DMS79 (cell line): Measurements from ENCODE around the gene ARHGEF33.

Experiments
- DNase-seq: peaks from one replicate; lab custom pipeline; 2025; lab: John Stamatoyannopoulos, UW

ARHGEF33 gene

DNA sequence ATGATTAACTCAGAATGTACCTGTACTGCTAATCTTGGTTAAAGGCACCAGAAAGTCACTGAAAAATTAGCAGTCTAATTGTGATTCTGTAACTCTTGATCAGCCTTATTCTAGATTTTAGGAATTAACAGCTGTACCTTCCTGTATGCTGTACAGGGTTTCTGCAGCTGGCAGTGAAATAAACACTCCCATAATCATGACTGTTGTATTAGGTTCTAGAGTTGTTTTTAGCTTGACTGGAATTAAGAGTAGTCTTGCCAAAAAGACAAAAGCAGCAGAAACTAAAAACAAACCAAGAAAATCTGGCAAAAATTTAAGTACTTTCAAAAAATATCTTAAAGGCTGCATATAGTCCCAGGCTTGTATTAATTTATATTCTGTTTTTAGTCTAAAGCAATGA, 127.7 kb downstream of the ARHGEF33 start:
- no peak for DNase-seq

DNA sequence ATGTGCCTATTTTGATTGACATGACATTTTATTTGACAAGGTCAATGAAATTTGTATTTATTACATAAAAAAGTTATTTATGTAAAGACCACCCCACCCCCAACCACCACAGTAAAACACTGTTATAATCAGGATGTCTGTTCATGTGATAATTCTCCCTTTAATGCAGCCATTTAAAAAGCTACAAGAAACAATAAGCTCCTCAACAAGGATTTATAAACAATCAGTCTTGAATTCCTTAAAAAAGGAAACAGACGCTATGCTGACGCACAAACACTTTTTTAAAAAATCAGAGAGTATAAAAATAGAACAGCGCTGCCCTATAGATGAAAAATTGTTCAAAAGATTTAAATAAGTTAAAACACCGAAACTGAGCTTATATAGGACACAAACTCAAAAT, 129.0 kb downstream of the ARHGEF33 start:
- no peak for DNase-seq

DNA sequence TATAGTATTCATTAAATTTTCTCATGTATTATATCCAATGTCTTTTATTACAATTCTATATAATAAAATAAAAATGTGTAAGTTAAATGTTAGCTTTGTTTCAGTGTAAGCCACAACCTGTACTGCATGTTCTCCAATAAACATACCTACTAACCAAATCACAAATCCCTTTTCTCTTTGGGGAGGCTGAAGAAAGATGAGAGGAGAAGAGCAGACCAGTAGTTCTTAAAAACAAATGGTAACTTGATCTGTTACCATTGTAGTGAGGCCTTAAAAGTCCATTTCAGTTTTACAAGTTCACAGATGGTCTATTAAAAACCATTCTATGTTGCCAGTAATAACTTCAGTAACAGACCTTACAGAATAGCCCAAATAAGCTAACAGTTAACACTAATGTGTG, 130.7 kb downstream of the ARHGEF33 start:
- no peak for DNase-seq

DNA sequence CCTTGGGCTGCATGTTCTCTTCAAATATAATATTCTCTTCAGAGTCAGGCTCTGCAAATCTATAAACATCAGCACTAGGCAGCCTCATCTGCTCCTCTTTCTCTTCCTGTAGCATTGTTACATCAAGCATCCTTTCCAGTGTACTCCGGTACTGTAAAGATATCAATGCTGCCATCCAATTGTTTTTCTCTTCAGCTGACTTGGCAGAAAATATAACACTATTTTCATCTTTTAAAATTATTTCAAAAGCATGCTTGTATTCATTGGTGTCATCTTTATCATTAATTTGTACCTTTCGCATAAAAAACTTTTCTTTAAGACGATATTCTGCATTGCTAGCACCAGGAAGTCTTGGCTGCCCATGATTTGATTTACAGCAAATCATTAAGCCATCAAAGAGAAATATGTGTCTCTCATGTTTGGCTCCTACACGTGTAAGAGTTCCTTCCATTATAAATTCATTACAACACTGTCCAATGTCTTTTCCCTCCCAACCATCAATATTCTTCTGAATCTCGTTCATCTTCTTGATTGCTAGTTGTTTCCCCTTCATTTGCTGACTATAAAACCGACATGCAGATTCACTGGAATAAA, 133.1 kb downstream of the ARHGEF33 start:
- no peak for DNase-seq

DNA sequence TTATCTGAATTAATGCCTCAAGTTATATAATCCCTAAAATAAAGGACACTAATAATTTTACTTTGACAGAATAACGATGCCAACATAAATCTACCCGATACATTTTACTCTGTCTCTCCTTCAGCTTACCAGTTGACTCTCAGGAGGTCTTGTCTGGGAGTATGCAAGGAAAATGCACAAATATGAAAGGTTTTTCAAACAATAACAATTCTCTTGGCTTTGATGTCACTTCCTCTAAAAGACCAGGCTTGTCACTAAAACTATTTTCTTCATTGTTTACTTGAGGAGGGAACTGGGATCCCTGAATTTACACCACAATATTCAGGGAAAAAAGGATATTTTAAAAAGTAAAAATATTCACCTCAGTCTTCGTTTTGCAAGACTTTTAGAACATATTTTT, 134.0 kb downstream of the ARHGEF33 start:
- DNase-seq = no peak

DNA sequence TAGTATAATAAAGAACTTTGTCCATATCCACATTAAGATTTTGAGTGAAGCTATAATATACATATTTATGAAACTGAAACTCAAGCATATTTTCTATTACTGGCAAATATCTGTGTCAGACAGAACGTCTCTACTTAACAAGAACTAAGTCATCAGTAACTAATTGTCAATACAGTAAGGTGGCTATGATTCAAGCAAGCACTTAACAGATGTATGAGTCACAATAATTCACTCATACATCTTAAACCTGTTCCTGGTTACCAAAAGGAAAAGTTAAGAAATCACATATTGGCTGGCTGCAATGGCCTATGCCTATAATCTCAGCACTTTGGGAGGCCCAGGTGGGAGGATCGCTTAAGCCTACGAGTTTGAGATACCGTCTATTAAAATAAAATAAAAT, 135.2 kb downstream of the ARHGEF33 start:
- DNase-seq = no peak
